GM06990 (cell line): ENCODE data around the gene HNRNPF.

Experiments
- DNase-seq: peaks from one replicate; pipeline ENCODE4 v3.0.0-alpha.2; 2011; ENCODE audit not compliant: insufficient read length; ENCODE audit errors: extremely low read depth
- H3K27me3 ChIP-seq: replicated peaks from 2 replicates; pipeline ENCODE4 v1.6.0; 2011; ENCODE audit warnings: low read length; ENCODE audit not compliant: control insufficient read depth, insufficient read depth
- H3K36me3 ChIP-seq: 2 replicates; pipeline ENCODE4 v1.5.1; 2011; ENCODE audit warnings: low read length; ENCODE audit not compliant: control insufficient read depth, insufficient read depth
- H3K4me3 ChIP-seq: replicated peaks from 2 replicates; pipeline ENCODE4 v1.5.1; 2011; ENCODE audit warnings: low read depth, mild to moderate bottlenecking, control low read depth, low read length
- CTCF ChIP-seq: IDR thresholded peaks from 2 replicates; pipeline ENCODE4 v1.5.1; 2011; ENCODE audit warnings: low read length, control low read depth, mild to moderate bottlenecking, inconsistent platforms; ENCODE audit not compliant: insufficient read depth, poor library complexity, severe bottlenecking

HNRNPF gene

GRCh38 chr10:43402880-43403452 lies 6.0 kb downstream of the HNRNPF start:
- no peak for TF ChIP-seq CTCF
- H3K36me3 ChIP-seq = peaks cover 3% of the 10 kb centered on the region
- peak overlapping the region; percentile 15; the same call in 1 of the 2 replicates for H3K4me3 ChIP-seq
- no peak for DNase-seq
- H3K27me3 ChIP-seq = no peaks in the 10 kb centered on the region

DNA sequence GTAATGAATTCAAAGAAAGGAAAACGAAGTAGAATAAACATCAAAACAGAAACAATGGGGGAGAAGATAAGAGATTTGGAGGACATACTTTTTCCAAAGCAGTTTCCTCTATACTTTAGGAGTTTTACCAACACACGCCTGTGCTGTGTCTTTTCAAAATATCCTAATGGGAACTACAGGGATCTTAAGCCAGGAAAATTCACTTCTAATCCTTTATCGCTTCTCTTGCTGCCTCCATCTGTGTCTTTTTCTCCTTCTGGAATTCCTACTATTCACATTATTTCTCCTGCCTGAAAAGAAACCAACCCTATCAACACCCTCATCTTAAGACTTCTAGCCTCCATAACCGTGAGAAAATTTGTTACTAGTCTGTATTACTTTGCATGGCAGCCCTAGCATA lies 6.8 kb downstream of the HNRNPF start:
- DNase-seq = no peak
- no peak for TF ChIP-seq CTCF
- H3K4me3 ChIP-seq = no peak overlapping the region; the same call in 1 of the 2 replicates
- peaks cover 3% of the 10 kb centered on the region for H3K36me3 ChIP-seq
- no peaks in the 10 kb centered on the region for H3K27me3 ChIP-seq

GRCh38 chr10:43401627-43402026 lies 7.4 kb downstream of the HNRNPF start:
- H3K36me3 ChIP-seq = peaks cover 3% of the 10 kb centered on the region
- TF ChIP-seq CTCF = no peak
- no peak overlapping the region for H3K4me3 ChIP-seq
- DNase-seq = no peak
- no peaks in the 10 kb centered on the region for H3K27me3 ChIP-seq

DNA sequence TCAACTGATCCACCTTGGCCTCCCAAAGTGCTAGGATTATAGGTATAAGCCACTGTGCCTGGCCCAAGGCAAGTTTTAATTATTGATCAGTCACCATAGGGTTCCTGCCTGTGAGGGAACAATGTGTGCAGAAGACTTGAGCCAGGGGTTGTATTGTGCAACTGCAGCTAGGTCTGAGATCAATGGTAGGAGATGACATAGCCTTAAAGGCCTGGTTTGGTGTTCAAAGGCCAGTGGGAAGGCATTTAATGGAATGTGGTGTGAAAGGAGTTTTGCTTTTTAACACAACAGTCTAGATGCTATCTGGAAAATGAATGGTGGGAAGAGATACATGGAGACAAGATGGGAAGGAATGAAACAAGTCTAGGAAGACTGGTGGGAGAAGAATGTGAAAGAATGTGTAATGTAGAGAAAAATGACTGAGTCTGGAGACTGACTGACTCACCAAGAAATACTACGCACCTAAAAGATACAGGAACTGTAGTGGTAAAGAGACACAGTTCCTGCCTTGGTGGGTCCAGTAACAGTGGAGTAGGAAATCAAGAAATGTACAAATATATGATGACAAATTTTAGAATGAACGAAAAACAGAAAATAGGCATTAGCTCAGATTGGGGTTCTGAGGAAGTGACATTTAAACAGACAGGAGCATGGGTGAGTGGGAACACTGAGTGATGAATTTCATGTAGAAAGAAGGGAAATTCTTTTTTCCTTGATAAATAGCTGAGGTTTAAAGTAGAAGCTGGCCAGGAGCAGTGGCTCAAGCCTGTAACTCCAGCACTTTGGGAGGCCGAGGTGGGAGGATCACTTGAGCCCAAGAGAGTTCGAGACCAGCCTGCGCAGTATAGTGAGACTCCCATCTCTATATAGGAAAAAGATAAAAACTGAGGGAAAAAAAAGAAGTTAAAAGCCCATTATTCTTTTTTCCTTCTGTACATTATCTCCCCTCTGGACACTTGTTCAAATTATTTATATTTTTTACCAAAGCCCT lies 9.4 kb downstream of the HNRNPF start:
- H3K36me3 ChIP-seq = peaks cover 5% of the 10 kb centered on the region
- no peak for TF ChIP-seq CTCF
- no peak overlapping the region for H3K4me3 ChIP-seq
- DNase-seq = no peak
- no peaks in the 10 kb centered on the region for H3K27me3 ChIP-seq

DNA sequence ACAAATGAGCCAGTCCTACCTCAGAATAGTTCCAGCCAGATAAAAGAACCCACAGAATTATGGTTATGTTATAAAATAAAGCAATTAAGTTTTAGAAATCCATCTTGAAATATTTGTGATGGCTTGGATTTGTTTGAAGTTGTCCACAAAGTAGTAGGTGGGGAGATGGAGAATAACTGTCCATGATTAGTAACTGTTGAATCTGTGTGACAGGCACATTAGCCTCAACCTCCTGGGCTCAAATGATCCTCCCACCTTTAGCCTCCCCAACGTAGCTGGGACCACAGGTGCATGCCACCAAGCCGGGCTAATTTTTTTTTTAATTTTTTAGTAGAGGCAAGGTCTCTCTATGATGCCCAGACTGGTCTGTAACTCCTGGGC lies 10.1 kb downstream of the HNRNPF start:
- DNase-seq = no peak
- no peak overlapping the region for H3K4me3 ChIP-seq

More for the DNA sequence above, 10.1 kb downstream of the HNRNPF start:
- Histone ChIP-seq H3K36me3 (peaks cover 7% of the 10 kb centered on the region), H3K27me3 (no peaks in the 10 kb centered on the region)
- TF ChIP-seq CTCF = no peak
